GM23248 (cell line): ENCODE results near the gene MAF.

Source experiments
- EZH2 ChIP-seq: fragments of 200-600 bp; sonication (generic); IDR thresholded peaks from 2 replicates; pipeline ENCODE4 v1.6.1; 2018; ENCODE audit warnings: antibody characterized with exemption, mild to moderate bottlenecking; ENCODE audit not compliant: insufficient read depth, poor library complexity, severe bottlenecking
- EZH2phosphoT487 ChIP-seq: fragments of 200-600 bp; sonication (generic); IDR thresholded peaks from 2 replicates; pipeline ENCODE4 v1.6.1; 2018; ENCODE audit warnings: antibody characterized with exemption, moderate library complexity, mild to moderate bottlenecking, low read depth; ENCODE audit not compliant: insufficient read depth

DNA sequence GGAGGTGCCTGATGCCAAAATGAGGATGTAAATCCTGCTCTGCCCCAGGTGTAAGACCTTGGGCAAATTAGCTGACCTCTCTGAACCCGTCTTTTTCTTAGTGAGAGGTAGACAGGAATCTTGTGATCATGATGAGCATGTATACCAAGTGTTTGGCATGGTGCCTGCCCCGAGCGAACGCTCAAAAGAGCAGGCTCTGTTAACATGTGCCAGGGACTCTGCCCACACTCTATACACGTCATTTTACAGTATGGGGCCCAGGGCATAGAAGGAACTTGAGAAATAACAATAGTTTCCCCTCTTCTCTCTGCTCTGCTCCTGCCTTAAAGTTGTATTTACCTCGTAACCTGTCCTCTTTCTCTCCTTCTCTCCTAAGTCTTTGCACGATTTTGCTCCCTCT lies 9.3 kb upstream of the MAF start:
- no peak for TF ChIP-seq EZH2
- no peak for TF ChIP-seq EZH2phosphoT487
